HCT116 (cell line): Measurements from ENCODE around the gene WDR43.

ENCODE experiments used
- ATF3 ChIP-seq: IDR thresholded peaks from 2 replicates; pipeline ENCODE4 v1.6.1; 2012
- CTCF ChIP-seq, 3 experiments: fragments of 200-600 bp in 1 of 3; sonication (generic) in 1 of 3; IDR thresholded peaks in 2 of 3; conservative IDR thresholded peaks in 1 of 3; 2 replicates each; pipeline ENCODE4 v1.5.1; 2012 to 2017; ENCODE audit warnings: low read depth in 2 of 3, low read length in 2 of 3, antibody characterized with exemption in 1 of 3, borderline replicate concordance in 1 of 3, control low read depth in 1 of 3, mild to moderate bottlenecking in 1 of 3, mixed read lengths in 1 of 3, mixed run types in 1 of 3, moderate library complexity in 1 of 3; ENCODE audit not compliant: insufficient read depth in 1 of 3
- EZH2phosphoT487 ChIP-seq: fragments of 200-600 bp; IDR thresholded peaks from 2 replicates; pipeline ENCODE4 v1.6.1; 2018; ENCODE audit warnings: antibody characterized with exemption, borderline replicate concordance
- JUND ChIP-seq: IDR thresholded peaks from 2 replicates; pipeline ENCODE4 v1.6.1; 2012
- MAX ChIP-seq: IDR thresholded peaks from 2 replicates; pipeline ENCODE4 v1.6.1; 2012
- POLR2A ChIP-seq: IDR thresholded peaks from 2 replicates; pipeline ENCODE4 v1.7.0; 2011; ENCODE audit warnings: borderline replicate concordance; ENCODE audit not compliant: insufficient read depth, insufficient read length; ENCODE audit errors: extremely low read depth
- POLR2AphosphoS5 ChIP-seq: IDR thresholded peaks from 2 replicates; pipeline ENCODE4 v1.6.1; 2011; ENCODE audit warnings: mild to moderate bottlenecking, low read depth, low read length, moderate library complexity
- REST ChIP-seq: IDR thresholded peaks from 2 replicates; pipeline ENCODE4 v1.6.1; 2012; ENCODE audit warnings: low read depth
- SIN3A ChIP-seq: IDR thresholded peaks from 2 replicates; pipeline ENCODE4 v1.6.1; 2012; ENCODE audit warnings: low read depth
- SRF ChIP-seq: IDR thresholded peaks from 2 replicates; pipeline ENCODE4 v1.6.1; 2012; ENCODE audit warnings: low read depth
- ZBTB33 ChIP-seq: IDR thresholded peaks from 2 replicates; pipeline ENCODE4 v1.6.1; 2011; ENCODE audit warnings: mild to moderate bottlenecking, low read length, moderate library complexity; ENCODE audit not compliant: insufficient replicate concordance; ENCODE audit errors: extremely low read depth
- ZNF274 ChIP-seq: fragments of 200-500 bp; sonication (Bioruptor generic); IDR thresholded peaks from 2 replicates; pipeline ENCODE4 v1.6.1; 2014; ENCODE audit warnings: mild to moderate bottlenecking, low read depth, low read length, inconsistent platforms

- TF ChIP-seq POLR2AphosphoS5 (no peak), CTCF (IDR thresholded peaks at IDR 0.05 in 2 of 3, conservative IDR thresholded peaks at IDR 0.05 in 1 of 3; ENCODE audit: borderline replicate concordance in 1 of 3, insufficient read depth in 1 of 3, low read depth in 2 of 3, low read length in 2 of 3) (no peak), SRF (no peak), JUND (no peak), ZNF274 (no peak), EZH2phosphoT487 (no peak), REST (no peak), POLR2A (no peak), ATF3 (no peak), MAX (no peak), SIN3A (no peak), ZBTB33 (no peak)
Observed at GRCh38 chr2:28970464-28971160, 76.1 kb downstream of the WDR43 start.
